MG63 (cell line): ENCODE data around the gene PCSK4. TPM values are rescaled to one million over a fixed set of nuclear protein-coding genes. Genes with fewer than 3 reads are reported as not detected.
"Not testable (repeated sequence)": the region's sequence is repeated elsewhere in the genome, so short reads cannot be mapped to it uniquely, and the experiment has no call there.

Source experiments
- DNase-seq: peaks from one replicate; pipeline ENCODE4 v3.0.0-alpha.2; 2020
- H3K27me3 ChIP-seq: fragments of 250-450 bp; sonication (Bioruptor Pico); 2 replicates; pipeline ENCODE4 v1.5.1; 2020; ENCODE audit warnings: mild to moderate bottlenecking, moderate library complexity
- H3K36me3 ChIP-seq: fragments of 250-450 bp; sonication (Bioruptor Pico); 2 replicates; pipeline ENCODE4 v1.5.1; 2020; ENCODE audit warnings: mild to moderate bottlenecking, moderate library complexity
- H3K4me3 ChIP-seq: fragments of 250-450 bp; sonication (Bioruptor Pico); 2 replicates; pipeline ENCODE4 v1.5.1; 2020; ENCODE audit warnings: mild to moderate bottlenecking, moderate library complexity
- H3K9me3 ChIP-seq: fragments of 250-450 bp; sonication (Bioruptor Pico); 2 replicates; pipeline ENCODE4 v1.5.1; 2020; ENCODE audit warnings: mild to moderate bottlenecking, moderate library complexity
- total RNA-seq: library from RNA; depleted of rRNA; stranded (reverse); fragments of >200 nt; shearing (Covaris generic); gene quantifications from 2 replicates; pipeline ENCODE4 v1.2.3, GENCODE V29; 2014; ENCODE audit warnings: low replicate concordance; rRNA removed

The PCSK4 gene
- 0.40 and 9.0 TPM in 2 replicates for total RNA-seq

GRCh38 chr19:1490311-1491113 lies at the start of gene PCSK4:
TSS of gene PCSK4 (minus strand) at chr19:1490350. CDS start at chr19:1490346, 4 bp downstream.
- peak; percentile 90 for DNase-seq
- Histone ChIP-seq H3K9me3 (no peaks in the 10 kb centered on the region), H3K27me3 (no peaks in the 10 kb centered on the region), H3K4me3 (peak within 1 kb of the TSS; percentile 54), H3K36me3 (no peaks in the 10 kb centered on the region)

- not testable (repeated sequence) for DNase-seq, H3K27me3 ChIP-seq, H3K9me3 ChIP-seq, H3K36me3 ChIP-seq, H3K4me3 ChIP-seq
Measured at GRCh38 chr19:1539749-1540148, 49.6 kb upstream of the PCSK4 start.

- no peak for DNase-seq
- no peaks in the 10 kb centered on the region for H3K36me3 ChIP-seq
- H3K27me3 ChIP-seq: no peaks in the 10 kb centered on the region
- H3K9me3 ChIP-seq: no peaks in the 10 kb centered on the region
- H3K4me3 ChIP-seq: no peak overlapping the region
Measured at GRCh38 chr19:1538978-1539377, 48.8 kb upstream of the PCSK4 start.

GRCh38 chr19:1535699-1536098 lies 45.5 kb upstream of the PCSK4 start:
- H3K36me3 ChIP-seq, DNase-seq, H3K9me3 ChIP-seq, H3K27me3 ChIP-seq, H3K4me3 ChIP-seq: not testable (repeated sequence)

GRCh38 chr19:1534972-1535371 lies 44.8 kb upstream of the PCSK4 start:
- H3K27me3 ChIP-seq: no peaks in the 10 kb centered on the region; the same call in 1 of the 2 replicates
- H3K4me3 ChIP-seq: no peak overlapping the region
- no peaks in the 10 kb centered on the region for H3K36me3 ChIP-seq
- H3K9me3 ChIP-seq: no peaks in the 10 kb centered on the region
- DNase-seq: no peak

- no peaks in the 10 kb centered on the region for H3K9me3 ChIP-seq
- no peaks in the 10 kb centered on the region; the same call in 1 of the 2 replicates for H3K27me3 ChIP-seq
- H3K36me3 ChIP-seq: no peaks in the 10 kb centered on the region
- DNase-seq: no peak
- no peak overlapping the region for H3K4me3 ChIP-seq
Measured at GRCh38 chr19:1533510-1534150, 43.5 kb upstream of the PCSK4 start.

- Histone ChIP-seq H3K27me3 (no peaks in the 10 kb centered on the region; the same call in 1 of the 2 replicates), H3K36me3 (no peaks in the 10 kb centered on the region), H3K9me3 (no peaks in the 10 kb centered on the region), H3K4me3 (no peak overlapping the region)
- DNase-seq: no peak
Measured at GRCh38 chr19:1532003-1532402, 41.9 kb upstream of the PCSK4 start.

GRCh38 chr19:1531587-1531986 lies 41.4 kb upstream of the PCSK4 start:
- H3K9me3 ChIP-seq: no peaks in the 10 kb centered on the region
- no peaks in the 10 kb centered on the region for H3K36me3 ChIP-seq
- no peak overlapping the region for H3K4me3 ChIP-seq
- no peak for DNase-seq
- no peaks in the 10 kb centered on the region; the same call in 1 of the 2 replicates for H3K27me3 ChIP-seq

- not testable (repeated sequence) for H3K27me3 ChIP-seq, DNase-seq, H3K36me3 ChIP-seq, H3K4me3 ChIP-seq, H3K9me3 ChIP-seq
Measured at GRCh38 chr19:1530856-1531255, 40.7 kb upstream of the PCSK4 start.

GRCh38 chr19:1529430-1529816 lies 39.3 kb upstream of the PCSK4 start:
- no peak for DNase-seq
- H3K36me3 ChIP-seq: no peaks in the 10 kb centered on the region
- no peak overlapping the region for H3K4me3 ChIP-seq
- H3K9me3 ChIP-seq: no peaks in the 10 kb centered on the region
- peaks cover 6% of the 10 kb centered on the region; the same call in 1 of the 2 replicates for H3K27me3 ChIP-seq

GRCh38 chr19:1528596-1529429 lies 38.7 kb upstream of the PCSK4 start:
- no peak overlapping the region for H3K4me3 ChIP-seq
- H3K36me3 ChIP-seq: no peaks in the 10 kb centered on the region
- H3K9me3 ChIP-seq: no peaks in the 10 kb centered on the region
- peaks cover 6% of the 10 kb centered on the region; the same call in 1 of the 2 replicates for H3K27me3 ChIP-seq
- DNase-seq: no peak

GRCh38 chr19:1527650-1528309 lies 37.6 kb upstream of the PCSK4 start:
- DNase-seq: no peak
- H3K9me3 ChIP-seq: no peaks in the 10 kb centered on the region
- H3K4me3 ChIP-seq: no peak overlapping the region
- no peaks in the 10 kb centered on the region for H3K36me3 ChIP-seq
- peaks cover 6% of the 10 kb centered on the region; the same call in 1 of the 2 replicates for H3K27me3 ChIP-seq

GRCh38 chr19:1526979-1527649 lies 37.0 kb upstream of the PCSK4 start:
- Histone ChIP-seq H3K36me3 (no peaks in the 10 kb centered on the region), H3K27me3 (peaks cover 6% of the 10 kb centered on the region; the same call in 1 of the 2 replicates), H3K9me3 (no peaks in the 10 kb centered on the region), H3K4me3 (no peak overlapping the region)
- DNase-seq: no peak

GRCh38 chr19:1526066-1526778 lies 36.1 kb upstream of the PCSK4 start:
- no peak overlapping the region for H3K4me3 ChIP-seq
- H3K36me3 ChIP-seq: no peaks in the 10 kb centered on the region
- no peak for DNase-seq
- no peaks in the 10 kb centered on the region for H3K9me3 ChIP-seq
- peaks cover 6% of the 10 kb centered on the region; the same call in 1 of the 2 replicates for H3K27me3 ChIP-seq

GRCh38 chr19:1525343-1525742 lies 35.2 kb upstream of the PCSK4 start:
- peaks cover 6% of the 10 kb centered on the region; the same call in 1 of the 2 replicates for H3K27me3 ChIP-seq
- no peak overlapping the region for H3K4me3 ChIP-seq
- no peaks in the 10 kb centered on the region for H3K9me3 ChIP-seq
- H3K36me3 ChIP-seq: no peaks in the 10 kb centered on the region
- DNase-seq: no peak
